ENCODE measurements around the gene PTPRT.
A peak's percentile ranks its signal among the peaks of the same experiment; 100 is the strongest.

Gene PTPRT

GRCh38 chr20:42051921-42052320 lies 1137.8 kb downstream of the PTPRT start:
- Mint-ChIP-seq H3K4me1 (no peaks in the 10 kb centered on the region), H3K36me3 (ENCODE audit: low read depth) (no peaks in the 10 kb centered on the region), H3K4me3 (no peak overlapping the region), H3K27ac (no peak overlapping the region), H3K9me3 (no peaks in the 10 kb centered on the region), H3K27me3 (ENCODE audit: low read depth, poor library complexity) (peaks cover 20% of the 10 kb centered on the region)
- no peak for DNase-seq
- no peak for TF ChIP-seq CTCF (IDR thresholded peaks at IDR 0.05)

GRCh38 chr20:42046371-42047085 lies 1143.2 kb downstream of the PTPRT start:
- H3K27me3 Mint-ChIP-seq (ENCODE audit: low read depth, poor library complexity) = peaks cover 5% of the 10 kb centered on the region
- no peak for DNase-seq
- no peaks in the 10 kb centered on the region for H3K36me3 Mint-ChIP-seq (ENCODE audit: low read depth)
- no peak overlapping the region for H3K4me3 Mint-ChIP-seq
- no peak for TF ChIP-seq CTCF (IDR thresholded peaks at IDR 0.05)
- no peaks in the 10 kb centered on the region for H3K4me1 Mint-ChIP-seq
- H3K9me3 Mint-ChIP-seq = no peaks in the 10 kb centered on the region
- H3K27ac Mint-ChIP-seq = no peak overlapping the region

GRCh38 chr20:42043921-42044320 lies 1145.8 kb downstream of the PTPRT start:
- no peaks in the 10 kb centered on the region for H3K36me3 Mint-ChIP-seq (ENCODE audit: low read depth)
- DNase-seq = no peak
- H3K9me3 Mint-ChIP-seq = no peaks in the 10 kb centered on the region
- no peak for TF ChIP-seq CTCF (IDR thresholded peaks at IDR 0.05)
- no peak overlapping the region for H3K4me3 Mint-ChIP-seq
- no peak overlapping the region for H3K27ac Mint-ChIP-seq
- H3K4me1 Mint-ChIP-seq = no peaks in the 10 kb centered on the region
- H3K27me3 Mint-ChIP-seq (ENCODE audit: low read depth, poor library complexity) = peaks cover 2% of the 10 kb centered on the region

GRCh38 chr20:42041000-42041565 lies 1148.6 kb downstream of the PTPRT start:
- peak; percentile 32 for TF ChIP-seq CTCF (IDR thresholded peaks at IDR 0.05)
- DNase-seq = peak; percentile 4
- Mint-ChIP-seq H3K9me3 (no peaks in the 10 kb centered on the region), H3K4me3 (no peak overlapping the region), H3K27ac (no peak overlapping the region), H3K27me3 (ENCODE audit: low read depth, poor library complexity) (peaks cover 5% of the 10 kb centered on the region), H3K36me3 (ENCODE audit: low read depth) (no peaks in the 10 kb centered on the region), H3K4me1 (no peaks in the 10 kb centered on the region)

GRCh38 chr20:42027746-42028268 lies 1161.9 kb downstream of the PTPRT start:
- TF ChIP-seq CTCF (IDR thresholded peaks at IDR 0.05) = no peak
- Mint-ChIP-seq H3K9me3 (no peaks in the 10 kb centered on the region), H3K4me1 (no peaks in the 10 kb centered on the region)

GRCh38 chr20:42026599-42026998 lies 1163.1 kb downstream of the PTPRT start:
- TF ChIP-seq CTCF (IDR thresholded peaks at IDR 0.05) = no peak
- H3K27me3 Mint-ChIP-seq (ENCODE audit: low read depth, poor library complexity) = peaks cover 4% of the 10 kb centered on the region
- H3K9me3 Mint-ChIP-seq = no peaks in the 10 kb centered on the region
- H3K27ac Mint-ChIP-seq = no peak overlapping the region
- no peak overlapping the region for H3K4me3 Mint-ChIP-seq
- no peak for DNase-seq
- no peaks in the 10 kb centered on the region for H3K36me3 Mint-ChIP-seq (ENCODE audit: low read depth)
- H3K4me1 Mint-ChIP-seq = no peaks in the 10 kb centered on the region

More at GRCh38 chr20:42027746-42028268, 1161.9 kb downstream of the PTPRT start:
- Mint-ChIP-seq H3K27ac (no peak overlapping the region), H3K36me3 (ENCODE audit: low read depth) (no peaks in the 10 kb centered on the region), H3K4me3 (no peak overlapping the region), H3K27me3 (ENCODE audit: low read depth, poor library complexity) (peaks cover 7% of the 10 kb centered on the region)
- DNase-seq = no peak

All from nephron progenitor cell (in vitro differentiated cells).